ENCODE measurements around the gene MUS81. TPM values are rescaled to one million over a fixed set of nuclear protein-coding genes. Genes with fewer than 3 reads are reported as not detected.

MUS81 gene
- total and polyA plus RNA-seq, 2 of the 13 experiments (the other 11 are each of a cell fraction or from before 2014, with no cell fraction given): 25.6 to 30.2 TPM

- TF ChIP-seq ATF7-NPFF (CRISPR knock-in tag; IDR thresholded peaks at IDR 0.05; ENCODE audit: low read depth): peak; percentile 73
- 0 out of 2 replicates have a peak, but pooled peaks have one; percentile 31 for TF ChIP-seq GATAD1 (CRISPR knock-in tag; IDR thresholded peaks at IDR 0.05)
- no peak; the same call in 1 of the 2 replicates for TF ChIP-seq NFAT5 (CRISPR knock-in tag; IDR thresholded peaks at IDR 0.05)
- no peak; the same call in 1 of the 2 replicates for TF ChIP-seq ZNF816 (CRISPR knock-in tag; IDR thresholded peaks at IDR 0.05; ENCODE audit: borderline replicate concordance)
- peak; percentile 44 for TF ChIP-seq KAT8 (CRISPR knock-in tag; IDR thresholded peaks at IDR 0.05)
- TF ChIP-seq YEATS4 (CRISPR knock-in tag; IDR thresholded peaks at IDR 0.05; ENCODE audit: borderline replicate concordance): peak; percentile 53; the same call in 1 of the 2 replicates
- no peak for TF ChIP-seq ZSCAN9 (CRISPR knock-in tag; IDR thresholded peaks at IDR 0.05; ENCODE audit: borderline replicate concordance)
- no peak for TF ChIP-seq HOMEZ (CRISPR knock-in tag; IDR thresholded peaks at IDR 0.05; ENCODE audit: low read depth)
- TF ChIP-seq ZNF790 (CRISPR knock-in tag; IDR thresholded peaks at IDR 0.05; ENCODE audit: borderline replicate concordance): peak; percentile 70; the same call in 1 of the 2 replicates
- no peak for TF ChIP-seq ZNF367 (CRISPR knock-in tag; IDR thresholded peaks at IDR 0.05; ENCODE audit: borderline replicate concordance)
- 0 out of 2 replicates have a peak, but pooled peaks have one; percentile 32 for TF ChIP-seq KLF11 (CRISPR knock-in tag; IDR thresholded peaks at IDR 0.05)
- no peak for TF ChIP-seq PAWR (CRISPR knock-in tag; IDR thresholded peaks at IDR 0.05; ENCODE audit: borderline replicate concordance)
- 0 out of 2 replicates have a peak, but pooled peaks have one; percentile 44 for TF ChIP-seq KLF6 (CRISPR knock-in tag; IDR thresholded peaks at IDR 0.05)
- TF ChIP-seq EZH2 (conservative IDR thresholded peaks at IDR 0.05; ENCODE audit: low read depth, low read length): no peak
- no peak for TF ChIP-seq RFXAP (CRISPR knock-in tag; IDR thresholded peaks at IDR 0.05; ENCODE audit: borderline replicate concordance)
- TF ChIP-seq RFX1 (IDR thresholded peaks at IDR 0.05): no peak
- no peak for TF ChIP-seq ZNF615 (CRISPR knock-in tag; IDR thresholded peaks at IDR 0.05; ENCODE audit: borderline replicate concordance)
- TF ChIP-seq ZNF383 (CRISPR knock-in tag; IDR thresholded peaks at IDR 0.05; ENCODE audit: borderline replicate concordance): no peak
Measured at GRCh38 chr11:65899356-65900124, 39.3 kb downstream of the MUS81 start (continued).

Measured in HepG2 (cell line).